Ammon's horn (tissue), 1 donor: ENCODE measurements around the gene ARAP1.
"Not testable (repeated sequence)": the region's sequence is repeated elsewhere in the genome, so short reads cannot be mapped to it uniquely, and the experiment has no call there.

ENCODE experiments used
- DNase-seq: peaks from one replicate; pipeline ENCODE4 v3.0.0-alpha.2; 2016; ENCODE audit warnings: low spot score

Gene ARAP1

GRCh38 chr11:72752088-72752914, at the start of gene ARAP1:
TSS of gene ARAP1 (minus strand) at chr11:72752408. CDS start at chr11:72727128, 25,280 bp downstream.
- DNase-seq = peak; percentile 81

- DNase-seq = no peak
These were observed 47.2 kb upstream of the ARAP1 start for GRCh38 chr11:72799441-72799840.

GRCh38 chr11:72798361-72798760, 46.2 kb upstream of the ARAP1 start:
- DNase-seq = no peak

- peak; percentile 98 for DNase-seq
These were observed 41.5 kb upstream of the ARAP1 start, which contains the start of gene STARD10 for GRCh38 chr11:72793425-72794367. TSS of gene STARD10 (minus strand) at chr11:72794047. CDS start at chr11:72781181, 12,866 bp downstream.

- DNase-seq = no peak
These were observed 40.8 kb upstream of the ARAP1 start for GRCh38 chr11:72793076-72793424.

GRCh38 chr11:72792437-72793021, 40.3 kb upstream of the ARAP1 start:
- no peak for DNase-seq

- not testable (repeated sequence) for DNase-seq
These were observed 39.0 kb upstream of the ARAP1 start for GRCh38 chr11:72791228-72791627.

- DNase-seq = peak; percentile 62
These were observed 37.4 kb upstream of the ARAP1 start for GRCh38 chr11:72789493-72790131.

- no peak for DNase-seq
These were observed 36.0 kb upstream of the ARAP1 start for GRCh38 chr11:72788241-72788640.

GRCh38 chr11:72787216-72788104, 35.3 kb upstream of the ARAP1 start:
- no peak for DNase-seq

GRCh38 chr11:72786305-72787215, 34.4 kb upstream of the ARAP1 start:
- no peak for DNase-seq

- DNase-seq = no peak
These were observed 32.5 kb upstream of the ARAP1 start for GRCh38 chr11:72784662-72785061.

- DNase-seq = no peak
These were observed 31.1 kb upstream of the ARAP1 start for GRCh38 chr11:72783144-72783905.

- DNase-seq = no peak
These were observed 30.1 kb upstream of the ARAP1 start for GRCh38 chr11:72782081-72782920.

GRCh38 chr11:72781313-72782080, 29.3 kb upstream of the ARAP1 start:
- no peak for DNase-seq

- DNase-seq = no peak
These were observed 28.8 kb upstream of the ARAP1 start for GRCh38 chr11:72781063-72781312.

- no peak for DNase-seq
These were observed 28.3 kb upstream of the ARAP1 start for GRCh38 chr11:72780296-72781062.
